CD14-positive monocyte (primary cell): ENCODE results near the gene SLC6A2. TPM values are rescaled to one million over a fixed set of nuclear protein-coding genes. Genes with fewer than 3 reads are reported as not detected.

Source experiments
- DNase-seq, 3 donors: peaks; one replicate each; pipeline ENCODE4 v3.0.0-alpha.2; 2011 to 2022
- H2AFZ ChIP-seq: 2 replicates; pipeline ENCODE4 v1.6.0; 2012; ENCODE audit warnings: mild to moderate bottlenecking, low read depth, low read length, inconsistent platforms; ENCODE audit not compliant: insufficient read depth, poor library complexity, severe bottlenecking
- H3K27ac ChIP-seq, 2 donors: 1 replicate in 1 of 2; 2 replicates in 1 of 2; pipeline ENCODE4 v1.5.1; 2012 to 2013; ENCODE audit warnings: low read length in 2 of 2, control low read depth in 1 of 2, inconsistent platforms in 1 of 2, low read depth in 1 of 2, mild to moderate bottlenecking in 1 of 2
- H3K27me3 ChIP-seq, 2 donors: one replicate each; pipeline versions ENCODE4 v1.6.0 to v1.6.1; 2011 to 2013; ENCODE audit warnings: low read length in 2 of 2; ENCODE audit not compliant: control insufficient read depth in 2 of 2, insufficient read depth in 2 of 2
- H3K36me3 ChIP-seq, 2 donors: replicated peaks in 1 of 2; 1 replicate in 1 of 2; 2 replicates in 1 of 2; pipeline versions ENCODE4 v1.5.1 to v1.6.1; 2012 to 2013; ENCODE audit warnings: low read length in 2 of 2, control low read depth in 1 of 2, inconsistent platforms in 1 of 2, mild to moderate bottlenecking in 1 of 2; ENCODE audit not compliant: insufficient read depth in 2 of 2, control insufficient read depth in 1 of 2
- H3K4me1 ChIP-seq, 2 donors: 1 replicate in 1 of 2; 2 replicates in 1 of 2; pipeline versions ENCODE4 v1.5.1 to v1.6.1; 2012 to 2013; ENCODE audit warnings: low read length in 2 of 2, control low read depth in 1 of 2, inconsistent platforms in 1 of 2, mild to moderate bottlenecking in 1 of 2, moderate library complexity in 1 of 2; ENCODE audit not compliant: insufficient read depth in 2 of 2, control insufficient read depth in 1 of 2
- H3K4me2 ChIP-seq: replicated peaks from 2 replicates; pipeline ENCODE3; 2012; ENCODE audit warnings: low read length, moderate library complexity, mild to moderate bottlenecking; ENCODE audit not compliant: poor library complexity, severe bottlenecking; ENCODE audit errors: extremely low read depth
- H3K4me3 ChIP-seq, 3 experiments: fragments of 200-600 bp in 1 of 3; sonication (generic) in 1 of 3; replicated peaks in 1 of 3; 1 replicate in 2 of 3; 2 replicates in 1 of 3; pipeline ENCODE4 v1.5.1; 2011 to 2013; ENCODE audit warnings: low read length in 3 of 3, mild to moderate bottlenecking in 3 of 3, control low read depth in 2 of 3, low read depth in 2 of 3, inconsistent platforms in 1 of 3, moderate library complexity in 1 of 3
- H3K79me2 ChIP-seq: 2 replicates; pipeline ENCODE4 v1.6.0; 2012; ENCODE audit warnings: mild to moderate bottlenecking, control low read depth, inconsistent platforms, low read length, moderate library complexity; ENCODE audit not compliant: insufficient read depth
- H3K9ac ChIP-seq: 2 replicates; pipeline ENCODE4 v1.6.0; 2017; ENCODE audit warnings: low read length, mild to moderate bottlenecking; ENCODE audit not compliant: insufficient read depth, poor library complexity, severe bottlenecking
- H3K9me3 ChIP-seq, 2 donors: replicated peaks in 1 of 2; 1 replicate in 1 of 2; 2 replicates in 1 of 2; pipeline versions ENCODE4 v1.5.1 to v1.6.1; 2012 to 2013; ENCODE audit warnings: low read length in 2 of 2, control low read depth in 1 of 2; ENCODE audit not compliant: control insufficient read depth in 1 of 2, insufficient read depth in 1 of 2
- H4K20me1 ChIP-seq: 2 replicates; pipeline ENCODE4 v1.6.0; 2012; ENCODE audit warnings: mild to moderate bottlenecking, low read length, control low read depth, moderate library complexity; ENCODE audit not compliant: insufficient read depth
- H3K27ac Mint-ChIP-seq, 7 donors: one replicate each; pipeline ENCODE4 v1.8.0; 2020; ENCODE audit warnings: mild to moderate bottlenecking in 7 of 7, mixed read lengths in 7 of 7, moderate library complexity in 6 of 7, inconsistent platforms in 2 of 7
- H3K27me3 Mint-ChIP-seq, 3 donors: one replicate each; pipeline ENCODE4 v1.8.0; 2021 to 2022; ENCODE audit warnings: low read depth in 3 of 3, mild to moderate bottlenecking in 3 of 3, mixed read lengths in 3 of 3, moderate library complexity in 3 of 3, inconsistent platforms in 1 of 3
- H3K36me3 Mint-ChIP-seq, 2 donors: one replicate each; pipeline ENCODE4 v1.8.0; 2020; ENCODE audit warnings: mixed read lengths in 2 of 2, inconsistent platforms in 1 of 2, mild to moderate bottlenecking in 1 of 2
- H3K4me1 Mint-ChIP-seq: one replicate; pipeline ENCODE4 v1.8.0; 2020; ENCODE audit warnings: mild to moderate bottlenecking, mixed read lengths
- H3K4me3 Mint-ChIP-seq, 2 donors: one replicate each; pipeline ENCODE4 v1.8.0; 2020; ENCODE audit warnings: mild to moderate bottlenecking in 2 of 2, mixed read lengths in 2 of 2, moderate library complexity in 1 of 2
- H3K9me3 Mint-ChIP-seq, 7 donors: one replicate each; pipeline ENCODE4 v1.8.0; 2020 to 2022; ENCODE audit warnings: mixed read lengths in 7 of 7, mild to moderate bottlenecking in 6 of 7, moderate library complexity in 6 of 7, inconsistent platforms in 2 of 7
- WGBS: methylation state at CpG from one replicate; pipeline ENCODE4 v1.1.5; 2013; ENCODE audit warnings: missing lambda C conversion rate; ENCODE audit not compliant: insufficient coverage; 5-methylcytosine and 5-hydroxymethylcytosine counted together
- intact Hi-C, 2 donors: fragments of 100-400 bp; cut with micrococcal nuclease; formaldehyde crosslinking; loops; one replicate each; pipeline versions ENCODE4 v1.15.0 to v1.15.1; 2023
- polyA plus RNA-seq, 3 donors: library from polyadenylated mRNA; depleted of rRNA in 1 of 3; unstranded in 2 of 3; stranded (reverse) in 1 of 3; fragments of 300-500 nt in 2 of 3; fragments of >200 nt in 1 of 3; fragmentation: Illumina TruSeq in 2 of 3; gene quantifications; 1 replicate in 2 of 3; 2 replicates in 1 of 3; pipeline ENCODE4 v1.2.3, GENCODE V29; 2012 to 2021
- TF ChIP-seq, protein P1 (sequence below): fragments of 200-600 bp; IDR thresholded peaks from one replicate; pipeline ENCODE4 v1.8.0; 2022; ENCODE audit warnings: antibody characterized with exemption, mild to moderate bottlenecking

Gene SLC6A2
- polyA plus RNA-seq, 3 donors = not detected

DNA sequence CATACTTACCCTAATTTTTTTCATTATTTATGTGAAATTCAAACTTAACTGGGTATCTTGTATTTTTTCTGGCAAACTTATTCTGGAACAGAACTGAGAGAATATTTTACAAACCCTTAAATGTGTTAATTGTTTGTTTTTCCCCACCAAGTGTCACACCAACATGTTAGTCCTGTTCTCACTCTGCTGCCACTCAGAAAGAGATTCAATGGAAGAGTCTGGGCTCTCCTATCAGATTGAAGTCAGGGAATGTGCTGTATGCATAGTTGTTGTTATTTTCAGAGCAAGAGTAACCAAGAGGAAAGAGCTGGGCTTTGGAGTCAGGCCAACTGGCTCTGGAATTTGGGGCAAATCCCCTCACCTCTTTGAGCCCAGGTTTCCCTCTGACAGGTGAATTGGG, 43.2 kb downstream of the SLC6A2 start:
- H3K79me2 ChIP-seq = no peaks in the 10 kb centered on the region
- no peak overlapping the region for H3K27ac Mint-ChIP-seq
- H3K36me3 Mint-ChIP-seq = no peaks in the 10 kb centered on the region
- no peak overlapping the region for H3K4me2 ChIP-seq
- no peaks in the 10 kb centered on the region for H3K9me3 Mint-ChIP-seq
- no peaks in the 10 kb centered on the region for H3K9me3 ChIP-seq
- H3K27me3 ChIP-seq = no peaks in the 10 kb centered on the region
- H2AFZ ChIP-seq = no peak overlapping the region
- TF ChIP-seq, protein P1, sequence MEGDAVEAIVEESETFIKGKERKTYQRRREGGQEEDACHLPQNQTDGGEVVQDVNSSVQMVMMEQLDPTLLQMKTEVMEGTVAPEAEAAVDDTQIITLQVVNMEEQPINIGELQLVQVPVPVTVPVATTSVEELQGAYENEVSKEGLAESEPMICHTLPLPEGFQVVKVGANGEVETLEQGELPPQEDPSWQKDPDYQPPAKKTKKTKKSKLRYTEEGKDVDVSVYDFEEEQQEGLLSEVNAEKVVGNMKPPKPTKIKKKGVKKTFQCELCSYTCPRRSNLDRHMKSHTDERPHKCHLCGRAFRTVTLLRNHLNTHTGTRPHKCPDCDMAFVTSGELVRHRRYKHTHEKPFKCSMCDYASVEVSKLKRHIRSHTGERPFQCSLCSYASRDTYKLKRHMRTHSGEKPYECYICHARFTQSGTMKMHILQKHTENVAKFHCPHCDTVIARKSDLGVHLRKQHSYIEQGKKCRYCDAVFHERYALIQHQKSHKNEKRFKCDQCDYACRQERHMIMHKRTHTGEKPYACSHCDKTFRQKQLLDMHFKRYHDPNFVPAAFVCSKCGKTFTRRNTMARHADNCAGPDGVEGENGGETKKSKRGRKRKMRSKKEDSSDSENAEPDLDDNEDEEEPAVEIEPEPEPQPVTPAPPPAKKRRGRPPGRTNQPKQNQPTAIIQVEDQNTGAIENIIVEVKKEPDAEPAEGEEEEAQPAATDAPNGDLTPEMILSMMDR = no peak
- no peak overlapping the region for H3K9ac ChIP-seq
- peaks cover 3 to 6% (median 4%) of the 10 kb centered on the region in 3 donors for H3K27me3 Mint-ChIP-seq
- no peak for DNase-seq
- no peaks in the 10 kb centered on the region for H4K20me1 ChIP-seq
- no peaks in the 10 kb centered on the region for H3K4me1 ChIP-seq
- H3K36me3 ChIP-seq = no peaks in the 10 kb centered on the region
- H3K4me3 Mint-ChIP-seq = no peak overlapping the region
- H3K4me1 Mint-ChIP-seq = peaks cover 4% of the 10 kb centered on the region
- intact Hi-C loops = no loop called here
- no peak overlapping the region for H3K27ac ChIP-seq
- H3K4me3 ChIP-seq = no peak overlapping the region

DNA sequence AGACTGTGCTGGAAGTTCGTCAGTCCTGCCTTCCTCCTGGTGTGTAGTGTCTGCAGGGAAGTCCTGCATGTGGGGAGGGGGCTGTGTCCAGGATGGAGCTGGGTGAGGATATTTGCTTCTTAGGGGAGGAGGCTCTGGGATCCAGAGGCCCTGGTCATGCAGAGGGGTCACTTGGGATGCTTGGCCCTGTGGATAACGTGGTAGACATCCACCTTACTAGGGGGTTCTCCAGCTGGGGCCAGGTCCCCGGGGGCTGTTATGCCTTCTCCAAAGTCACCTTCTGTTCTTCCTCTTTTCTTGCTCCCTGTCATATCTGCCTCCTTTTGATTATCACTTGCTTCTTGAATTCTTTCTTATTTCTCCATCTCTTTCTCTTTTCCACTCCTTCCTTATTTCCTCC, 43.8 kb downstream of the SLC6A2 start:
- no peaks in the 10 kb centered on the region for H4K20me1 ChIP-seq
- H3K4me3 Mint-ChIP-seq = no peak overlapping the region
- H3K27me3 ChIP-seq = no peaks in the 10 kb centered on the region
- H3K36me3 Mint-ChIP-seq = no peaks in the 10 kb centered on the region
- H3K4me1 ChIP-seq = no peaks in the 10 kb centered on the region
- H3K4me2 ChIP-seq = no peak overlapping the region
- H3K79me2 ChIP-seq = no peaks in the 10 kb centered on the region
- H3K27ac ChIP-seq = no peak overlapping the region
- WGBS = 61% methylated on average over 3 of the region's 3 CpGs
- TF ChIP-seq, protein P1 = no peak
- no peak overlapping the region for H3K4me3 ChIP-seq
- H3K27ac Mint-ChIP-seq = peak overlapping the region in 1 of 7 donors; percentile 25
- no peak overlapping the region for H2AFZ ChIP-seq
- H3K9ac ChIP-seq = no peak overlapping the region
- H3K36me3 ChIP-seq = no peaks in the 10 kb centered on the region
- intact Hi-C loops = loop anchor here in 1 of 2 donors (10.0 kb wide), 2 partner anchors 205 to 1755 kb away; no protein-coding TSS in a partner anchor
- H3K27me3 Mint-ChIP-seq = peaks cover 3 to 6% (median 4%) of the 10 kb centered on the region in 3 donors
- no peak for DNase-seq
- H3K4me1 Mint-ChIP-seq = peaks cover 4% of the 10 kb centered on the region
- H3K9me3 Mint-ChIP-seq = no peaks in the 10 kb centered on the region
- no peaks in the 10 kb centered on the region for H3K9me3 ChIP-seq
